EL (cell line): Measurements from ENCODE around the gene SMARCD3.

Experiments used
- DNase-seq: peaks from one replicate; pipeline ENCODE4 v3.0.0-alpha.2; 2016

SMARCD3 gene

DNA sequence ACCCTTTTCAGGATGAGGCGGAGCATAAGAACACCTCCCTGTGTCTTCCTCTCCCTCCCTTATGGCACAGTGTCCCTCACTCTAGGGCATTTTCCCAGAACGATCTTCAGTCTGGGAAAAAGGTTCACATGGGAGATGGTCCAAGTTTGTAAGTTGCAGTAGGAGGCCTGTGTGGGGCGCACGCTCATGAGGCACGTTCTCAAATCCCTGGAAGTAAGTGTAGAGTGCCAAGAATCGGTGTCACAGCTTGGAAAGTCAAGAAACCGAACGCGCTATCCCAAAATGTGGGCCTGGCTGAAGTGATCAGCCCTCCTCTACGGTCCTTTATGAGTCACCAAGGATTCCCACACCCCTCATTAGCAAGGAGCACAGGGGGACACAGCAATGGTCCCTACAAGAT, 23.9 kb upstream of the SMARCD3 start:
- DNase-seq: no peak

- peak; percentile 11 for DNase-seq
Observed at GRCh38 chr7:151271699-151272355, 23.3 kb upstream of the SMARCD3 start.

DNA sequence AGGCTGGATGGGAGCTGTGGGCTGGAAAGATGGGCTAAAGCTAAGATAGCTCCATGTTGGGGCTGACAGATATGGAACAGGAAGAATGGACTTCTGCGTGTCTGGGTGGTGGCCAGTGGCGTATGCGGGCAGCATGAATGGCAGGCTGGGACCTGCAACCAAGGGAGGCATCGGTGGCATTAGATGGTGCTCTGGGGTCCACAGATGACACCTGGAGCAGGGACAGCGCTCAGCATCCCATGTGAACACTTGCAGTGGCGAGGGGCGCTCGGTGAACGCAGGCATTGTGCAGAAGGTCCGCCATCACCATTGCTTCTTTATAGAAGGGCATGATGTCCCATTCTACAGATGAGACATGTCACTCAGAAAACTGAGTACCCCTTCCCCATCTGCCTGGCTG, 21.0 kb upstream of the SMARCD3 start:
- DNase-seq: no peak

- no peak for DNase-seq
Observed at GRCh38 chr7:151265351-151265931, 16.9 kb upstream of the SMARCD3 start.

DNA sequence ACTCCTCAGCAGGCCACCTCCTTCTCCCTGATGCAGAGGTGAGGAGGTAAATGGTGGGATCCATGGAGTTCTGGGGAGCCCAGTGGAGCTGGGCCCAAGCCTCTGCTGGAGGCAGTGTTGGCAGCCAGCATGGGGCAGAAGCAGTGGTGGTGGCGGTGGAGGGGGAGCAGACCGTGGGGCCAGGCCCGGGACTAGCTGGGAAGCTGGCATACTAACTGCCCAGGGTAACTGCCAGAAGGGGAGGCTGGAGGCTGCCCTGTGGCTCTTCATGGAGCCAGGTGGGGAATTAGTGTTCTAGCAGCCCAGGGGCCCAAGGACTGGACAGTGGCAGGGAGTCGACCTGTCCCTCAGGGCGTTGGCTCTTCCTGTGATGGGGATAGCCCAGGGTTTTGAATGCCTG, 16.1 kb upstream of the SMARCD3 start:
- DNase-seq: no peak

DNA sequence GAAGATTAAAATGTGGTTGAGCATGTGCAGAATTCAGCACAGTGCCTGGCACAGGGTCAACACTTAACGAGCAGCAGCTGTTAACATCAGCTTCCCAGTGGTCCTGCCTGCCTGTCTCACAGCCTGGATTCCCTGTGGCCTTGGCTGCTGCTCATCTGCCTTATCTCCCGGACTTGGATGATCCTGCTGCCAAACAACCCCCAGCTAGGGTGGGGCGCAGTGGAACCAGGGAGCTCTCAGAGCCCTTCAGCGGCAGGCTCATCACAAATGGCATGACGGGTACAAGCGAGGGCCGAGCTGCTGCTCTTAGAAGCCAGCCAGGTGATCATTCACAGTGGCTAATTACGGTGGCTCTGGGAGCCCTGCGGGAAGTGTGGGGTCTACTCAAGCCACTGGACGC, 13.0 kb upstream of the SMARCD3 start:
- no peak for DNase-seq

- DNase-seq: no peak
Observed at GRCh38 chr7:151260883-151261282, 12.4 kb upstream of the SMARCD3 start.

- DNase-seq: no peak
Observed at GRCh38 chr7:151260471-151260870, 12.0 kb upstream of the SMARCD3 start.

DNA sequence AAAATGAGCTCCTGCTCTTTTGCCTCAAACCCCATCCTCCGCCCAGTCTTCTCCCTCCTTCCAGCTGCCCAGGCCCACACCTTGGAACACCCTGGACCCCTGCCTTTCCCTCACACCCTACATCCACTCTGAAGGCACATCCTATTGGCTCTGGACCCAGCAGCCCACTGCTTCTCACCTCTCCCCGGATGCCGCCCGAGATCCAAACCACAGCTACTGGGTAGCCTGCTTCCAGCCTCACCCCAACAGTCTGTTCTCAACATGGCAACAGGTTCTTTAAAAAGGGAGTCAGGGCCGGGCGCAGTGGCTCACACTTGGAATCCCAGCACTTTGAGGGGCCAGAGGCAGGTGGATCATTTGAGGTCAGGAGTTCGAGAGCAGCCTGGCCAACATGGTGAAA, 9.5 kb upstream of the SMARCD3 start:
- no peak for DNase-seq

GRCh38 chr7:151256410-151257045, 8.0 kb upstream of the SMARCD3 start:
- DNase-seq: no peak

DNA sequence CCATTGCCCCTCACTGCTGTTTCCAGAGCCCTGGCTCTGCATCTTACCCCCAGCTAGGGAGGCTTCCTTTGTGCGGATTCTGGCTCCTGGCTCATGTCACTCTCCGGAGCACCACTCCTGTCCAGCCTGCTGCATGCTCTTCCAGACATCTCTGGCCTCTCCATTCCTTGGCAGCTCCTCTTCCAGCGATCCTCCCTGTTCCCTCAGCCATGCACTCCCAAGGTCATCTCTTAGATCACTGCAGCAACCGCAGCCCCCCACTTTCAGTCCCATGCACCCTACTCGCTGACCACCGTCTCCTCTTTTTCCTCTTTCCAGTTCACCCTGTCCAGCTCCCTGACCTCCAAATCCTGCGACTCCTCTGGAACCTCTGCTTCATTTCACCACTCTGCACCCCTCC, 6.9 kb upstream of the SMARCD3 start:
- DNase-seq: no peak

GRCh38 chr7:151254851-151255250, 6.4 kb upstream of the SMARCD3 start:
- no peak for DNase-seq

DNA sequence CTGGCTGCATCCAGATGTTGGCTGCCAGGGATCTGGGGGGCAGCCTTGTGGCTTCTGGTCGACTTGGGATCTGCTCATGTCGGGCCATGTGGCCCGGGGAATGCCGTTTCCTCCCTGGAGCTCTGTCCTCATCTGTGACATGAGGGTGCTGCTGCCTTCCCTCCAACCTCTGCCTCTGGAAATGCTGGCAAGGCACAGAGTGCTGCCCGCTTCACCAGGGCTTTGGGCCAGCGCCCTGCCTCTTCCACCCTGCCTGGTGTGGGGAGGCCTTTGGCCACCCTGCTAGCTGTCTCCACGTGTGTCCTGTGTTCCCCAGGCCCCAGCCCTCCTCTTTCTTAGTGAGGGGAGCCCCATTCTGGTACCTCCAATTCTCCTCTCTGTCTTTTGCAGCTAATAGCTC, 5.8 kb upstream of the SMARCD3 start:
- no peak for DNase-seq

DNA sequence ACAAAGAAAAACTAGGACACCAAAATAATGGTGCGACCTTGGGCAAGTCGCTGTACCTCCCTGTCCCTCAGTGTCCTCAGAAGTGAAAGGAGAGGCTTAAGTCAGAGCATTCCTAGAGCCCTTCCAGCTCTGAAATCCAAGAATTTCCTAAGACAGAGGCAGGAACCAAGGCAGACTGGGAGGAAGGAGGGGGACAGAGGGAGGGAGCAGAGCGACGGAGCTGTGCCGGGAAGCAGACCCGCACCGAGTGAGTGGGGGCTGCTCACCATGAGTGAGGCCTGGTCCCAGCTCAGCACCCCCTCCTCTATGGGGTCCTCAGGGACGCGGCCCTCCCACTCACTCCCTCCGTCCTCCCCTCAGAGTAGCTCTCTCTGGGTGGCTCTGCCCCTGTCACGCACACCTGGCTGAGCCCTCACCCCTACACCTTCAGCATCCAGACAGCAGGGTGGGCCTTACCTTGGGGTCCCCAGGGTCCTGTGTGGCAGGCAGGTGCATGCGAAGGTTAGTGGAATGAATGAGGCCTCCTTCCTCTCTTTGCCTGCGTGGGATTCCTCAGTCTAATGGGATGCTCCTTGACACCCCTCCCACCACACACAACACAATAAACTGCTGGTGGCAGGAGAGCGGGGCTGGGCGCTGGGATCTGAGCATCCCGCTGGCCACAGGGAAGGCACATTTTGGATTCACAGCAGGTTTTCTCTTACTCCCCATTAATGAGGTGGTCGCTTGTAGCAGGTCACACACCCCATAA, 4.6 kb upstream of the SMARCD3 start:
- DNase-seq: no peak

DNA sequence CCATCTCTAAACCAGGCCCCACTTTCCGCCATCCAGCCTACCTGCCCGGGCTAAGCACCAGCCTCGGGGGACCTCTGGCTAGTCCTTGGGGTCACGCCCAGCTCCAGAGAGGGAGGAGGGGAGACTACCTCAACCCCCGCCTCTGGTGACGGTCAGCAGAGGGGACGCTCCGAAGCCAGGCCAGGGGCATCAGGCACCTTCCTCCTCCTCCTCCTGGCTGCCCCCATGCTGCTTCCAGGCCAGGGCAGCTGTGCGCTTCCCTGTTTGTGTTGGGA, 4.0 kb upstream of the SMARCD3 start:
- DNase-seq: no peak

DNA sequence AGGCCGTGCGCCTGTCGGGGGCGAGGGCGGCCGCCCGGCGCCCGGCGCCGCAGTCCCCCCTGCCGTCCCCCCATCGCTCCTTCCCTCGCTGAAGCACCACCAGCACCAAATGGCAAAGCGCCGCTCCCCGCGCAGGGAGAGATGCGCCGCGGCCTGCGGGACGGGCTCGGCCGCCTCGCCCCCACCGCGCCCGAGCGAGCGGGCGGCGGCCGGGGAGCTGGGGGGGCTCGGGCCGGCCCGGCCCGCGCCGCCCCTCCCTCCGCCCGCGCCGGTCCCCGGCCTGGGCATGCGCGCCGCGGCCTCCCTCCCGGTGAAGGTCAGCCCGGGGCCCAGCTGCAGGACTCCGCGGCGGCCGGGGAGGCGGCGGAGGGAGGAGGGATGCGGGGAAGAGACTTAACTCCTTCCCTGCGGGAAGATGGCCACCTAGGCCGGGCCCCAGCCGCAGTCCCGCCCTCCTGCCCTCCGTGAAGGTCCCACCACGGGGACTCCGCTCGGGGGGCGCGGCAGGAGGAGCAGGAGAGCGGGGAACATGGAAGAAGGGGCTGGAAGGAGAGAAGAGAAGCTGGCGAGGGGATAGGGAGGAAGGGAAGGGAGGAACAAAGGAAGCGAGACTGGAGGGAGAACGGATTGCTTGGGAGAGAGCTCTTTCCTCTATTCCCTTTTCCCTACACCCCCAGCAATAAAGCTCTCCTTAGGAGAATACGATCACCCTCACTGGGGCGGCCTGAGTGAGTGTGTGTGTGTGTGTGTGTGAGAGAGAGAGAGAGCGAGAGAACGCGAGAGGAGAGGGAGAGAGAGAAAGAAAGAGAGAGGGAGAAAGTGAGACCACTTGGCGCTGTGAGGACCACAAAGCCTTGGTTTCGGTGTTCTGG, 3.4 kb upstream of the SMARCD3 start:
- DNase-seq: peak; percentile 59

- no peak for DNase-seq
Observed at GRCh38 chr7:151251328-151251688, 2.8 kb upstream of the SMARCD3 start.

- no peak for DNase-seq
Observed at GRCh38 chr7:151250181-151251132, 2.0 kb upstream of the SMARCD3 start.

- DNase-seq: peak; percentile 62
Observed at GRCh38 chr7:151249732-151250072, 1.2 kb upstream of the SMARCD3 start.

DNA sequence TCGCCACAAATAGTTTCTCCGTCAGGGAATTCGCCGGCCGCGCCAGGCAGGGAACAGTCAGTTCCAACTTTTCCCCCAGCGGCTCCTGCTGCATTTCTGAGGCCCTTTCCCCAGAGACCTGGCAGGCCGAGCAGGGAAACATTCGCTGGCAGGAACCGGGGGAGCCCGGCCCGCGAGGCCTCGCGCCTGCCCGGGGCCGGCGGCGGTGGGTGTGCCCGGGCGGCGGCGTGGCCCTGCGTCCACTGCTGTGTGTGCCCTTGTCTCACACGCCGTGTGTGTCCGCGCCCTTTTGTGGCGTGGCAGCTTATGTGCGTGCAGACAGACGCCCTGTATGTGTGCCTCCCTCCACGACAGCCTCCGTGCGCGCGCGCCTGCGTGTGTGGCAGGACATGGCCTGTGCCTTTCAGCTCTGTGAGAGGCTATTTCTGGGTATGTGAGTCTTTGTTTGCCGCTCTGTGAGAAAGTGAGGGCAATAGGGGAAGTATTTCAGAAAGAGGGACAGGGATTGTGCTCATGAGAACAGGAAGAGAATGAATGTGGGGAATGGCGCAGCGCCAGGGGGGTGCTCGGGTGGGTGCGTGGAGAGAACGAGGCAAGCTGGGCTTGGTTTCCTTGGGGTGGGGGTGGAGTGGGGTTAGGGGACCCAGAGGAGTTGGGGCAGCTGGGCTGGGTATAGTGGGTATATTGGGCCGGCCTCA, 689 bp upstream of the SMARCD3 start:
- peak; percentile 57 for DNase-seq

DNA sequence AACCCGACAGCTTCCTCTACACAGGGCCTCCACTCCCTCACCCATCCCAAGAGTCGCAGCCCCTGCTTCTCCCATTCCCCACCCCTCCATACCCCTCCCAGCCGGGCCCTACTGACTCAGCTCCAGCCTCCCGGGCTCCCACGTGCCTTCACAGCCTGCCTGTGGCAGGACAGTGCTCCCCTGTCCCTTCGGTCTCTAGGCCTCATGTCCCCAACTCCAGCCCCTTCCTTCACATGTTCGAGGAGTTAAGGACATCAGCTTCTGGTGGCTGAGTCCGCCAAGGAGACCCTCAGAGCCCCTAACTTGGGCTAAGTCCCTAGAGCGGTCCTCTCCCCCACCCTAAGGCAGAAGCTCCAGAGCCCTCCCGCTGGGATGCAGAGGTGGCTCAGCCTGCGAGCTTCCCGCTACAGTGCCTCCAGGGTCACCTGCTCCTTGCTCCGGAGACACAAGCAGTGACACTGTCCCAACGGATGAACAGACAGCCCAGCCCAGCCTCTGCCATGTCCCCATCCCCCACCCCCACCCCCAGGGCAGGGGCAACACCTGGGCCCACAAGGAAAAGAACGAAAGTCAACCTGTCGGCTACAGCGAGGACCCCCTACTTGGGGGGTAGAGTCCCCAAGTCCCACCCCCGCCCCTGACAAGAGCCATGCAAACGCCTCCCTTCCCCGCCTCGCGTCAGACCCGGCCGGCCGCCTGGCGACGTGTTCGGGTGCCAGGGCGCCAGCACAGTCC, 716 bp downstream of the SMARCD3 start:
- DNase-seq: peak; percentile 29
